Glutamatergic neuron (in vitro differentiated cells): ENCODE results near the gene GOLT1A. TPM values are rescaled to one million over a fixed set of nuclear protein-coding genes. Genes with fewer than 3 reads are reported as not detected.

Experiments
- DNase-seq: peaks from one replicate; pipeline ENCODE4 v3.0.0; 2022
- H3K27ac Mint-ChIP-seq: one replicate; pipeline ENCODE4 v1.8.0; 2020; ENCODE audit warnings: mild to moderate bottlenecking, mixed read lengths, inconsistent platforms; ENCODE audit not compliant: unreplicated experiment
- H3K27me3 Mint-ChIP-seq: one replicate; pipeline ENCODE4 v1.8.0; 2020; ENCODE audit warnings: mild to moderate bottlenecking, moderate library complexity, mixed read lengths, inconsistent platforms; ENCODE audit not compliant: unreplicated experiment
- H3K36me3 Mint-ChIP-seq: one replicate; pipeline ENCODE4 v1.8.0; 2020; ENCODE audit warnings: mild to moderate bottlenecking, mixed read lengths, inconsistent platforms; ENCODE audit not compliant: unreplicated experiment
- H3K4me1 Mint-ChIP-seq: one replicate; pipeline ENCODE4 v1.8.0; 2020; ENCODE audit warnings: mild to moderate bottlenecking, low read depth, mixed read lengths, inconsistent platforms; ENCODE audit not compliant: unreplicated experiment
- H3K4me3 Mint-ChIP-seq: one replicate; pipeline ENCODE4 v1.8.0; 2020; ENCODE audit warnings: mild to moderate bottlenecking, mixed read lengths, inconsistent platforms; ENCODE audit not compliant: unreplicated experiment
- H3K9me3 Mint-ChIP-seq: one replicate; pipeline ENCODE4 v1.8.0; 2020; ENCODE audit warnings: mild to moderate bottlenecking, moderate library complexity, mixed read lengths, inconsistent platforms; ENCODE audit not compliant: unreplicated experiment
- total RNA-seq: library from RNA; stranded (reverse); fragmentation: NEBNext Ultra II Directional; extraction: Animal tissue kit (Norgen Biotek cat#: 25700); gene quantifications from one replicate; pipeline ENCODE4 v1.2.1, GENCODE V29; 2021; ENCODE audit not compliant: unreplicated experiment
- TF ChIP-seq, protein P1 (sequence below): fragments of 200-600 bp; sonication (generic); IDR thresholded peaks from one replicate; pipeline ENCODE4 v1.5.0; 2021; ENCODE audit not compliant: partially characterized antibody, unreplicated experiment

GOLT1A gene
- total RNA-seq, 1 donor from 2014 or later = not detected

DNA sequence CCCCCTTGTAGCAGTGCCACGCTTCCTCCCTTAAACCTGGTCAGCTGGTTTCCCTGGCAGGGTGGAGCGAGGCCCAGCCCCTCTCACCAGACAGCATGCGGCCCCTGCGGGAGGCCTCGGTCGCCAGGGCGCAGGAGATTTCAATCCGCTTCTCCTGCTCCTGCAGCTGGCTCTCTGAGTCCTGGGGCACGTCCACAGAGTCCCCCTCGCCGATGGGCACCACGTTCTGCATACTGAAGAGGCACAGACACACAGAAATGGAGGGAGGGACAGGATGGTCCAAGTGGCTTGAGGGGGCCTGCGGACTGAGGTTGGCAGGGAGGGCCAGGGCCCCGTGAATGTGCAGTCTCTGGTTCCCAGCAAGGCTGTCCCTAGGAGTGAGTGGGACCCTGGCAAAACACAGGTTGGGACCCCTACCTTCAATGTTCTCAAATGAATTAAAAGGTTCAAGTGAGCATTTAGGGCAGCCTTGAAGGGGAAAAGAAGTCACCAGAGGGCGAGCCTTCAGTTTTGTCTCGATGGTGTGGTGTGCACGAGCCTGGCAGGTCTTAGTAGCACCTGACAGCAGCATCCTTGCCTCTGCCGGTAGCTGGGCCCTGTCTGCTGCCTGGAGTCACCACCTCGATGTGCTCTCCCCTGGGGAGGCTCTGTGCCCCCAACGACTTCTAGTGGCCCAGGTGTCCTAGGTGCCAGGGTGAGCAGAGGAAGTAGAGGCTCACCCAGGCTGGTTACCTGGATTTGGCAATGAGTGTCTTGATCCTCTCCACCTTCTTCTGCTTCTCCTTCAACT lies 14.4 kb upstream of the GOLT1A start:
- Mint-ChIP-seq H3K9me3 (peaks cover 4% of the 10 kb centered on the region), H3K4me3 (no peak overlapping the region), H3K4me1 (peaks cover 4% of the 10 kb centered on the region), H3K36me3 (peaks cover 29% of the 10 kb centered on the region), H3K27me3 (peaks cover 8% of the 10 kb centered on the region), H3K27ac (no peak overlapping the region)
- TF ChIP-seq, protein P1, sequence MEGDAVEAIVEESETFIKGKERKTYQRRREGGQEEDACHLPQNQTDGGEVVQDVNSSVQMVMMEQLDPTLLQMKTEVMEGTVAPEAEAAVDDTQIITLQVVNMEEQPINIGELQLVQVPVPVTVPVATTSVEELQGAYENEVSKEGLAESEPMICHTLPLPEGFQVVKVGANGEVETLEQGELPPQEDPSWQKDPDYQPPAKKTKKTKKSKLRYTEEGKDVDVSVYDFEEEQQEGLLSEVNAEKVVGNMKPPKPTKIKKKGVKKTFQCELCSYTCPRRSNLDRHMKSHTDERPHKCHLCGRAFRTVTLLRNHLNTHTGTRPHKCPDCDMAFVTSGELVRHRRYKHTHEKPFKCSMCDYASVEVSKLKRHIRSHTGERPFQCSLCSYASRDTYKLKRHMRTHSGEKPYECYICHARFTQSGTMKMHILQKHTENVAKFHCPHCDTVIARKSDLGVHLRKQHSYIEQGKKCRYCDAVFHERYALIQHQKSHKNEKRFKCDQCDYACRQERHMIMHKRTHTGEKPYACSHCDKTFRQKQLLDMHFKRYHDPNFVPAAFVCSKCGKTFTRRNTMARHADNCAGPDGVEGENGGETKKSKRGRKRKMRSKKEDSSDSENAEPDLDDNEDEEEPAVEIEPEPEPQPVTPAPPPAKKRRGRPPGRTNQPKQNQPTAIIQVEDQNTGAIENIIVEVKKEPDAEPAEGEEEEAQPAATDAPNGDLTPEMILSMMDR = no peak
- DNase-seq = no peak

DNA sequence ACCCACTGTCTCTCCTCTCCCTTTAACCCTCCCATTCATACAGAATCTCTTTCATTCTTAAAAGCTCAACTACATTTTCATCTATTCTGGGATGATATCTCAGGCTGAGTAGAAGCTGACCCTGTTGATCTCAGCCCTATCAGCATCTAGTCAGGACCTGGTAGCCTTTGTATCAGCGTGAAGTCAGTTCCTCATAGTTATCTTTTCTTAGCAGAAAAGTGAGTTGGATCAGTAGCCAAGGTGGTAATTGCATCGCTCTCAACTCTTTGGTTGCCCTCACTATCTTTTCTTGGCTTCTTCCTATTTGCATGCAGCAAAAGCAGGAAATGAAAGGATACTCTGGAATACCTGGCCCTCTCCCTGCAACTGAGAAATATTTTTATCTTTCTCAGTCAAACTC lies 13.6 kb upstream of the GOLT1A start:
- TF ChIP-seq, protein P1 = no peak
- peaks cover 26% of the 10 kb centered on the region for H3K36me3 Mint-ChIP-seq

DNA sequence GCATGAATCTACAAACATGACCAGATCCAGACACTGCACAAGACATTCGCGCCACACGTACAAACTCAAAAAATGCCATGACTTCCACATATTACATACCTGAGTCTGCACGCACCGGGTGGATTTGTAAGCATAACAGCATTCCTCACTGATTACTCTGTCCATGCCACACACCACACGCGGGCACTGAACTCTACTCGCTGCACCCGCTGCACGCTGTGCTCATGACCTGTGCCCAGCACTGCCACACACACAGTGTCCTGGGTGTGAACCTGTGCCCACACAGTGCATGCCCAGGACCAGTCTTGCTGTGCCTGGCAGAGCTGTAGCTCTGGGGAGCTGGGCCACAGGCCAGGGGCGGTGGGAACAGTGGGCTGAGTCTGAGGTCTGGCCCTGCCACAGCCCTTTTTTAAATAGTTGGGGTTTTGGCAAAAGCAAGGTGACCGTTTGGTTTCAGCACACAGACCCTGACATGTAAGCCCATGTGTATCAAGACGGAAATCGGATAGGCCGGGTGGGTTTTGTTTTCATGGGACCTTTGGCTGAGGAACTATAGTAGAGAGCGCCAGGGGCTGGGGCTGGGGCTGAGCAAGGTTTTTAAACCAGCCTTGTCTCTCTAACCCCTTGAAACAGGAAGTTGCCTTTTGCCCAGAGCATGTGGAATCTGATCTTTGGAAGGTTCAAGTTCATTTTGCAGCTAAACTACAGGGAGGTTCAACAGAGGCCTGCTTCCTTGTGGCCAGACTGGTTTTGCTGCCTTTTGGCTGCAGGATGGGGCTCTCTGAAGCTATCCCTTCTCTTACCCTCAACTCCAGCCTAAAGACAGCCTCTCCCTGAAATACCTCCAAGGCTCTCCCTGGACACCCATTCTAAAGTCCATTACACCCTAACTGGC lies 12.3 kb upstream of the GOLT1A start:
- no peak for DNase-seq
- H3K9me3 Mint-ChIP-seq = peaks cover 4% of the 10 kb centered on the region
- TF ChIP-seq, protein P1 = no peak
- peaks cover 8% of the 10 kb centered on the region for H3K27me3 Mint-ChIP-seq
- H3K4me3 Mint-ChIP-seq = no peak overlapping the region
- peaks cover 19% of the 10 kb centered on the region for H3K36me3 Mint-ChIP-seq
- no peak overlapping the region for H3K27ac Mint-ChIP-seq
- H3K4me1 Mint-ChIP-seq = peaks cover 9% of the 10 kb centered on the region

More for the DNA sequence above, 13.6 kb upstream of the GOLT1A start:
- DNase-seq = no peak
- Mint-ChIP-seq H3K4me3 (no peak overlapping the region), H3K9me3 (peaks cover 4% of the 10 kb centered on the region), H3K27me3 (peaks cover 8% of the 10 kb centered on the region), H3K27ac (no peak overlapping the region), H3K4me1 (peaks cover 9% of the 10 kb centered on the region)

DNA sequence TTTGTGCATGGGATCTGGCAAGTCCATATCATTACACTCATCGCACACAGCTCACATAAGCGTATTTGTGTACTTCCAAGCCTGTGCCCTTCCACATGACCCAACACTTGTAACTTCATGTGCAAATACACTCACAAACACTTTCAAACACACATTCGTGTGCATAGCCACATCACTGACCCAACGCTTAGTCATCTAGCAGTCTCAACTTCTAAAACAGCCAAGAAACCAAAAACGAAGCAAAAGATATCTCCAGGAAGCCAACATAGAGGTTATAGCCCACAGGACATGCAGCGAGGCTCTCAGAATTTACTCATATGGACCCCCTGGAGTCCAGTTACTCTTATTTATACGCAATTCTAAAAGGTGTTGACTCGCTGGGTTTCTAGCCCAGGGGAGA lies 10.9 kb upstream of the GOLT1A start:
- no peak for DNase-seq
- Mint-ChIP-seq H3K4me1 (peaks cover 14% of the 10 kb centered on the region), H3K4me3 (no peak overlapping the region), H3K36me3 (peaks cover 12% of the 10 kb centered on the region), H3K27ac (no peak overlapping the region), H3K27me3 (peaks cover 8% of the 10 kb centered on the region), H3K9me3 (peaks cover 4% of the 10 kb centered on the region)
- TF ChIP-seq, protein P1 = no peak
